GM12874 (cell line): ENCODE data around the gene PLPPR5.

Experiments used
- TF ChIP-seq, protein P1 (sequence below): IDR thresholded peaks from 2 replicates; pipeline ENCODE4 v1.5.1; 2011; ENCODE audit warnings: low read depth, mild to moderate bottlenecking, control low read depth, low read length, moderate library complexity; ENCODE audit not compliant: insufficient read depth

PLPPR5 gene

DNA sequence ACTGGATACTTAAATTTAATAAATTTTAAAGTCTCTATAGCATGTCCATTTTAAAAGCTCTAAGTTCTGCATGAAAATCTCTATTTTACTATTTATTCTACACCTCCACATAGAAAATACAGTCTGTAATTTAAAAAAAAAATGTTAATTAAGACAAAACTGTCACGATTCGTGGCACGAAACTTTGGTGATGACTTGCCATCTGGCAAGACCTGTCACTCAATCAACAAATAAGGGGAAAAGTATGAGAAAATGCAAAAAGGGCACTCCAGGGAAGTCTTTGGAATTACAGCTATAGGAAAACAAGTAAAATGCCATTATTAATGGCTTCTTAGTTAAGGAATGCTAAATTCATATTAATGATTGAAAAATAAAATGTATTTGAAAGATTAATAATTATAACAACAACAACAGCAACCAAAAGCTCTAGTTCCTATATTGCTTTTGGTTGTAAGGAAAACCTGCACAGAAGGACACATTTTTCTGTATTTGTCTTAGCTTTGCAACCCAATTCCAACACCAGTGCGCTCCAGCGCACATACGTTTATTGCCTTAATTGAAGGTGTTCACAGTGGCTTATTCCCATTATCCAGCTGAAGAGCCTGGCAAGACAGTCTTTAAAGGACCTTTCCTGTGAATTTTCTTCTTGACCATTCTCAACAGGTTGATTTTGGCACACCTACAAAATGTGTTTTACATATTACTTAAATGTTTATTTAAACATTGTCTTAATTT lies 107.8 kb downstream of the PLPPR5 start:
- TF ChIP-seq, protein P1, sequence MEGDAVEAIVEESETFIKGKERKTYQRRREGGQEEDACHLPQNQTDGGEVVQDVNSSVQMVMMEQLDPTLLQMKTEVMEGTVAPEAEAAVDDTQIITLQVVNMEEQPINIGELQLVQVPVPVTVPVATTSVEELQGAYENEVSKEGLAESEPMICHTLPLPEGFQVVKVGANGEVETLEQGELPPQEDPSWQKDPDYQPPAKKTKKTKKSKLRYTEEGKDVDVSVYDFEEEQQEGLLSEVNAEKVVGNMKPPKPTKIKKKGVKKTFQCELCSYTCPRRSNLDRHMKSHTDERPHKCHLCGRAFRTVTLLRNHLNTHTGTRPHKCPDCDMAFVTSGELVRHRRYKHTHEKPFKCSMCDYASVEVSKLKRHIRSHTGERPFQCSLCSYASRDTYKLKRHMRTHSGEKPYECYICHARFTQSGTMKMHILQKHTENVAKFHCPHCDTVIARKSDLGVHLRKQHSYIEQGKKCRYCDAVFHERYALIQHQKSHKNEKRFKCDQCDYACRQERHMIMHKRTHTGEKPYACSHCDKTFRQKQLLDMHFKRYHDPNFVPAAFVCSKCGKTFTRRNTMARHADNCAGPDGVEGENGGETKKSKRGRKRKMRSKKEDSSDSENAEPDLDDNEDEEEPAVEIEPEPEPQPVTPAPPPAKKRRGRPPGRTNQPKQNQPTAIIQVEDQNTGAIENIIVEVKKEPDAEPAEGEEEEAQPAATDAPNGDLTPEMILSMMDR = no peak

- TF ChIP-seq, protein P1 = no peak
Observed at GRCh38 chr1:98893371-98893770, 111.3 kb downstream of the PLPPR5 start.

DNA sequence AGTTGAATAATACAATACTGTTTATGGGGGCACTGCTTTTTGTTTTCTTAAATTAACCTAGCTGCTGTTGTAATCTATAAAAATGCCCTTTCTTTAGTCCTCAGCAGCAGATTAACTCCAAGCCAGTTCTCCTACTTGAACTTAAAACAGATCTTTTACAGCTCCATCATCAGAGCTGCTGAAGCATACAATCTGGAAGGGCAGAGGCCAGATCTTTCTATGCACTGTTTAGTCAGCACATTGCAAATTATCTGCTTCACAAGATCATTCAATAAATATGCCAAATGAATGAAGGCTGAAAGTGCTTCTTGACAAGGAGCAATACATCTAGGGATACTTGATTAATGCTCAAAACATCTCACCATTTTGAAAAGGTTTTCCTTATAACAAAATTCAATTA lies 115.8 kb downstream of the PLPPR5 start:
- TF ChIP-seq, protein P1 = no peak

DNA sequence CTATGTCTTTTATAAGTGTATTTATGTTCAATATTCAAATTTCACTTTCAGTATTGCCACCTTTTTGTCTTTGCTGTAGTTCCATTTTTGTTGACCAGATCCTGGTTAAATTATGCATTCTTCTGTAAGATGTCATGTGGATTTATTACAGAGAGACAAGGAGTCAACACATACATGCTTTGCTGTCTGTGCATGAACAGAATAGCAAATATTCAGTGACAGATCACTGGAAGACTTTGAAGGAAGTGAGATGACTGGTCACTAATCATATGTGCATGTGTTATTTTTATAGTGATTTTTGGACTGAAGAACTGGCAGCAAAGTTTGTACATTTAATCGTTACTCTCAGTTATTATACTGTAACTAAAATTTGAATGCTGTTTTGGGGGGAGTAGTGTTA lies 117.2 kb downstream of the PLPPR5 start:
- TF ChIP-seq, protein P1 = no peak

GRCh38 chr1:98884864-98885263 lies 119.8 kb downstream of the PLPPR5 start:
- TF ChIP-seq, protein P1 = no peak

DNA sequence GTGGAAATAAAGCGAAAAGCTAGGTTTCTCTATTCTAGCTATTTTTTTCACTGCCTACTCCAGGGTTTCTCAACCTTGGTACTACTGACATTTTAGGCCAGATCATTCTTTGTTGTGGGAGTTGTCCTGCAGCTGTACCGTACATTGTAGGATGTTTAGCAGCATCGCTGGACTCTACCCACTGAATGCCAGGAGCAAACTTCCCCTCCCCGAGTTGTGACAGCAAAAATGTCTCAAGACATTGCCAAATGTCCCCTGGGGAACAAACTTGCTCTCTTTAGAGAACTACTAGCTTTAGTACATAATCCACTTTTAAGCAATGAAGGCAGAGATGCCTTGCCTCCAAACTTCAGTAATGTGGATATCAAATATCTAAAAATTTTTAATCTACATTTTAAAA lies 122.8 kb downstream of the PLPPR5 start:
- TF ChIP-seq, protein P1 = no peak

DNA sequence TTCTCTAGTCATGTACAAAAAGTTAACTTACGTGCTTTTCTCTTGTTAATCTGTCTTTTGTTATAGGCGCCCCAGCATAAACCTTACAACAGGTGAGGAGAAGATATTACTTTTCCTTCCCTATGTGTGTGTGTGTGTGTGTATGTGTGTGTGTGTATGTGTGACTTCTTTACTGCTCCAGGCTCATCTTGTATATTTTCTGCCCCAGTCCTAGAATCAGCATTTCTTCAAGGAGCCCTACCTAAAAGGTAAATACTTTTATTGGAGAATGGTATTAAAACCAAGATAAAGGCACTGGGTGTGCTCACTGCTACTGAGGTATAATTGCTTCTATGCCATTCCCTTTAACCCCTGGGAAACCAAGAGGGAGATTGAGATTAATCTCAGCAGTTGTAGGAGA lies 129.8 kb downstream of the PLPPR5 start:
- TF ChIP-seq, protein P1 = no peak
